GM12875 (cell line): ENCODE data around the gene OR1I1.

ENCODE experiments used
- H3K4me3 ChIP-seq: one replicate; pipeline ENCODE4 v1.5.1; 2011; ENCODE audit warnings: low read depth, low read length, control low read depth
- CTCF ChIP-seq: IDR thresholded peaks from 2 replicates; pipeline ENCODE4 v1.5.1; 2011; ENCODE audit warnings: low read depth, mild to moderate bottlenecking, control low read depth, inconsistent platforms, low read length, moderate library complexity, borderline replicate concordance; ENCODE audit not compliant: insufficient read depth

OR1I1 gene

GRCh38 chr19:15113245-15114152, 31.5 kb downstream of the OR1I1 start:
- H3K4me3 ChIP-seq = no peak overlapping the region
- TF ChIP-seq CTCF = no peak

GRCh38 chr19:15114153-15114540, 32.1 kb downstream of the OR1I1 start:
- TF ChIP-seq CTCF = no peak

GRCh38 chr19:15115080-15115479, 33.1 kb downstream of the OR1I1 start:
- H3K4me3 ChIP-seq = no peak overlapping the region
- TF ChIP-seq CTCF = no peak

More at GRCh38 chr19:15114153-15114540, 32.1 kb downstream of the OR1I1 start:
- H3K4me3 ChIP-seq = no peak overlapping the region

- H3K4me3 ChIP-seq = no peak overlapping the region
- no peak for TF ChIP-seq CTCF
Observed at GRCh38 chr19:15115762-15116615, 34.0 kb downstream of the OR1I1 start.

GRCh38 chr19:15116856-15117255, 34.8 kb downstream of the OR1I1 start:
- TF ChIP-seq CTCF = no peak
- no peak overlapping the region for H3K4me3 ChIP-seq

GRCh38 chr19:15118248-15118647, 36.2 kb downstream of the OR1I1 start:
- TF ChIP-seq CTCF = no peak
- no peak overlapping the region for H3K4me3 ChIP-seq
